ENCODE data around the gene LRRC15.

LRRC15 gene

GRCh38 chr3:194384569-194385001, 15.0 kb upstream of the LRRC15 start:
- no peak for DNase-seq (ENCODE audit: low read depth)

GRCh38 chr3:194384156-194384555, 14.6 kb upstream of the LRRC15 start:
- DNase-seq (ENCODE audit: low read depth), result no peak

- DNase-seq (ENCODE audit: low read depth), result no peak
Measured at GRCh38 chr3:194383276-194383940, 13.9 kb upstream of the LRRC15 start.

GRCh38 chr3:194382892-194383223, 13.3 kb upstream of the LRRC15 start:
- DNase-seq (ENCODE audit: low read depth), result no peak

- DNase-seq (ENCODE audit: low read depth), result no peak
Measured at GRCh38 chr3:194382196-194382891, 12.8 kb upstream of the LRRC15 start.

- DNase-seq (ENCODE audit: low read depth), result no peak
Measured at GRCh38 chr3:194381460-194381875, 11.9 kb upstream of the LRRC15 start.

GRCh38 chr3:194380326-194380725, 10.8 kb upstream of the LRRC15 start:
- DNase-seq (ENCODE audit: low read depth), result no peak

GRCh38 chr3:194379651-194380050, 10.1 kb upstream of the LRRC15 start:
- DNase-seq (ENCODE audit: low read depth), result no peak

- no peak for DNase-seq (ENCODE audit: low read depth)
Measured at GRCh38 chr3:194379231-194379630, 9.7 kb upstream of the LRRC15 start.

GRCh38 chr3:194377708-194378107, 8.2 kb upstream of the LRRC15 start:
- no peak for DNase-seq (ENCODE audit: low read depth)

- DNase-seq (ENCODE audit: low read depth), result no peak
Measured at GRCh38 chr3:194376241-194376560, 6.7 kb upstream of the LRRC15 start.

- DNase-seq (ENCODE audit: low read depth), result no peak
Measured at GRCh38 chr3:194375473-194376240, 6.1 kb upstream of the LRRC15 start.

- no peak for DNase-seq (ENCODE audit: low read depth)
Measured at GRCh38 chr3:194374935-194375334, 5.4 kb upstream of the LRRC15 start.

- DNase-seq (ENCODE audit: low read depth), result no peak
Measured at GRCh38 chr3:194373899-194374298, 4.4 kb upstream of the LRRC15 start.

GRCh38 chr3:194373028-194373427, 3.5 kb upstream of the LRRC15 start:
- DNase-seq (ENCODE audit: low read depth), result no peak

GRCh38 chr3:194370753-194371152, 1.2 kb upstream of the LRRC15 start:
- no peak for DNase-seq (ENCODE audit: low read depth)

GRCh38 chr3:194368918-194369317, 625 bp downstream of the LRRC15 start:
- DNase-seq (ENCODE audit: low read depth), result no peak

GRCh38 chr3:194367992-194368841, 1.3 kb downstream of the LRRC15 start:
- no peak for DNase-seq (ENCODE audit: low read depth)

GRCh38 chr3:194365978-194366490, 3.5 kb downstream of the LRRC15 start:
- DNase-seq (ENCODE audit: low read depth), result no peak

- no peak for DNase-seq (ENCODE audit: low read depth)
Measured at GRCh38 chr3:194365526-194365925, 4.0 kb downstream of the LRRC15 start.

- DNase-seq (ENCODE audit: low read depth), result no peak
Measured at GRCh38 chr3:194364652-194365434, 4.7 kb downstream of the LRRC15 start.

Data from activated T-cell treated with anti-CD3 and anti-CD28 coated beads for 24 hours (primary cell).